Gastroesophageal sphincter (tissue), 3 donors: ENCODE measurements around the gene MAGT1.

ENCODE experiments used
- EP300 ChIP-seq: sonication (generic); formaldehyde crosslinking; IDR thresholded peaks from one replicate; pipeline ENCODE4 v1.6.1; 2017; ENCODE audit warnings: antibody characterized with exemption, mild to moderate bottlenecking
- POLR2A ChIP-seq, 2 donors: fragments of 450-650 bp; IDR thresholded peaks; one replicate each; pipeline ENCODE4 v1.6.1; 2017; ENCODE audit warnings: antibody characterized with exemption in 2 of 2, mild to moderate bottlenecking in 2 of 2, moderate library complexity in 1 of 2
- TF ChIP-seq, protein P1 (sequence below), 4 experiments: fragments of 200-600 bp in 2 of 4; fragments of 450-650 bp in 2 of 4; sonication (generic) in 1 of 4; IDR thresholded peaks; one replicate each; pipeline ENCODE4 v1.5.1; 2017 to 2019; ENCODE audit warnings: antibody characterized with exemption in 4 of 4, mild to moderate bottlenecking in 2 of 4, moderate library complexity in 2 of 4

DNA sequence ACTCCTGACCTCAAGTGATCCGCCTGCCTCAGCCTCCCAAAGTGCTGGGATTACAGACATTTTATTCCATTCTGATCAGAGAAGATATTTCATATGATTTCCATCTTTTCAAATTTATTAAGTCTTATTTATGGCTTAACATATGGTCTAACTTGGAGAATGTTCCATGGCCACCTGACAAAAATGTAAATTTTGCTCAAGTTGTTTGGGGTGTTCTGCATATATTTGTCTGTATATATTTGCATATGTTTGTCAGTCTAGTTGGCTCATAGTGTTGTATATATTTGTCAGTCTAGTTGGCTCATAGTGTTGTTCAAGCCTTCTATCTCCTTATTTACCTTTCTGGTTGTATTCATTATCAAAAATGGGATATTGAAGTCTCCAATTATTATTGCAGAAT is 93.0 kb downstream of the MAGT1 start:
- TF ChIP-seq, protein P1, sequence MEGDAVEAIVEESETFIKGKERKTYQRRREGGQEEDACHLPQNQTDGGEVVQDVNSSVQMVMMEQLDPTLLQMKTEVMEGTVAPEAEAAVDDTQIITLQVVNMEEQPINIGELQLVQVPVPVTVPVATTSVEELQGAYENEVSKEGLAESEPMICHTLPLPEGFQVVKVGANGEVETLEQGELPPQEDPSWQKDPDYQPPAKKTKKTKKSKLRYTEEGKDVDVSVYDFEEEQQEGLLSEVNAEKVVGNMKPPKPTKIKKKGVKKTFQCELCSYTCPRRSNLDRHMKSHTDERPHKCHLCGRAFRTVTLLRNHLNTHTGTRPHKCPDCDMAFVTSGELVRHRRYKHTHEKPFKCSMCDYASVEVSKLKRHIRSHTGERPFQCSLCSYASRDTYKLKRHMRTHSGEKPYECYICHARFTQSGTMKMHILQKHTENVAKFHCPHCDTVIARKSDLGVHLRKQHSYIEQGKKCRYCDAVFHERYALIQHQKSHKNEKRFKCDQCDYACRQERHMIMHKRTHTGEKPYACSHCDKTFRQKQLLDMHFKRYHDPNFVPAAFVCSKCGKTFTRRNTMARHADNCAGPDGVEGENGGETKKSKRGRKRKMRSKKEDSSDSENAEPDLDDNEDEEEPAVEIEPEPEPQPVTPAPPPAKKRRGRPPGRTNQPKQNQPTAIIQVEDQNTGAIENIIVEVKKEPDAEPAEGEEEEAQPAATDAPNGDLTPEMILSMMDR (IDR thresholded peaks at IDR 0.05): no peak
- TF ChIP-seq EP300 (no peak), POLR2A (IDR thresholded peaks at IDR 0.05) (no peak)
